GM12873 (cell line): Measurements from ENCODE around the gene SPATA25.

Experiments used
- CTCF ChIP-seq: IDR thresholded peaks from 2 replicates; pipeline ENCODE4 v1.5.1; 2012; ENCODE audit warnings: low read depth, mild to moderate bottlenecking, moderate library complexity, low read length, control low read depth; ENCODE audit not compliant: insufficient read depth; ENCODE audit errors: missing control alignments

SPATA25 gene

GRCh38 chr20:45925821-45926506 is 38.5 kb upstream of the SPATA25 start:
- TF ChIP-seq CTCF = no peak

DNA sequence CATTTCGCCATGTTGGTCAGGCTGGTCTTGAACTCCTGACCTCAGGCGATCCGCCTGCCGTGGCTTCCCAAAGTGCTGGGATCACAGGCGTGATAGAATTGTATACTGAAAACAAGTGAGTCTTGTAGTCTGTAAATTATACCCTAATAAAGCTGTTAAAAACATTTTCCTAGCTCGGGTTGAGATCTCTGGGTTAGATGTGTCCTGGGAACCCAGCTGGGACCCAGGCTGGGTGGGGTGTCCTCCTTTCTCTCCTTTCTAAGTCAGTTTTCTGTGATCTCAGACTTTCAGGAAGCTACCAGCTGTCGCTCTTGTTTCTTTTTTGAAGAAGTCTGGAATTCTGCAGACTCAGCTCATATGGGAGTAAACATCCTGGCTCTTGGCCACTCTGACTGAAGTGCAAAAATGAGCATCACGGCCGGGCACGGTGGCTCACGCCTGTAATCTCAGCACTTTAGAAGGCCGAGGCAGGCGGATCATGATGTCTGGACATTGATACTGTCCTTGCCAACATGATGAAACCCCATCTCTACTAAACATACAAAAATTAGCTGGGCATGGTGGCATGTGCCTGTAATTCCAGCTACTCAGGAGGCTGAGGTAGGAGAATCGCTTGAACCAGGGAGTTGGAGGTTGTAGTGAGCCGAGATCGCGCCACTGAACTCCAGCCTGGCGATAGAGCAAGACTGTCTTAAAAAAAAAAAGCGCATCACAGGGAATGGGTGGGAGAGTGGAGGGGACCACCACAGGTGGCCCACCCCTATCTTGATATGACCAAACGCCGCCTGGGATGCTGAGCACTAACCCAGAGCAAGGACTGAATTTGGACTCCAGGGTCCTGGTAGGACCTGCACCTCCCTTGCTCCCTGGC is 37.2 kb upstream of the SPATA25 start:
- no peak for TF ChIP-seq CTCF

GRCh38 chr20:45921337-45922189 is 34.1 kb upstream of the SPATA25 start:
- TF ChIP-seq CTCF = no peak

DNA sequence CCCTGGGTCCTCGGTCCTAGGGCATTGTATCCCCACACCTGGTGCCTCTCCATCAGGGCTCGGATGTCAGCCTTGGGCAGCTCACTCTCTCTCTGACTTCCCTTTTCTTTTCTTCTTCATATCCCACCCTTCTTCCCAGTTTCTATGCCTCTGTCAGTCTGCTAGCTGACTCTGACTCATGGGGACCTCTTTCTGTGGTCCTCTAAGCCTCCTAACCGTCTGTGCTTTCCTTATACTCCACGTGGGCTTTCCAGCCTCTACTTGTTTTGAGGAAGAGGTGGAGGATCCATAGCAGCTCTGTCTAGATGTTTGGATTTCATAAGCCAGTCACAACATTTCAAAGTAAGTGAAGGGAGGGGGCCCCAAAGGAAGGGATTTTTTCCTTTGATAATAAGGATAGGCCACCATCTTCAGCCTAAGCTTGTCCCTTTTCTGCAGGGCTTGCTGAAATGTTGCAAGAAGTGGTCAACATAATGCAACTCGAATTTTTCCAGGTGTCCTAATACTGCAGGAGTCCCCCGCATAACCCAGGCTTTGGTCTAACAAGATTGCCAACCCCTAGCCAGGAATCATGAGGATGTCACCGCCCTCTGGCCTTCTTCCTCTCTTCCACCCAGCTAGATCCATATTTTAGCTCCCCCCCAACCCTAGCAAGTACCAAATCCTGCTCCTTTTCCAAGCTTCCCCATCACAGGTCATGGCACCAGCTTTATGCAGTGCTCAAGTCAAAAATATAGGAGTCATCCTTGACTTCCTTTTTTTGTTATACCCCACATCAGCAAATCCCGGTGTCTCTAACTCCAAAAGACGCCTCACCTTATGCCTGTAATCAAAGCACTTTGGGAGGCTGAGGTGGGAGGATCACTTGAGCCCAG is 33.3 kb upstream of the SPATA25 start:
- no peak for TF ChIP-seq CTCF

DNA sequence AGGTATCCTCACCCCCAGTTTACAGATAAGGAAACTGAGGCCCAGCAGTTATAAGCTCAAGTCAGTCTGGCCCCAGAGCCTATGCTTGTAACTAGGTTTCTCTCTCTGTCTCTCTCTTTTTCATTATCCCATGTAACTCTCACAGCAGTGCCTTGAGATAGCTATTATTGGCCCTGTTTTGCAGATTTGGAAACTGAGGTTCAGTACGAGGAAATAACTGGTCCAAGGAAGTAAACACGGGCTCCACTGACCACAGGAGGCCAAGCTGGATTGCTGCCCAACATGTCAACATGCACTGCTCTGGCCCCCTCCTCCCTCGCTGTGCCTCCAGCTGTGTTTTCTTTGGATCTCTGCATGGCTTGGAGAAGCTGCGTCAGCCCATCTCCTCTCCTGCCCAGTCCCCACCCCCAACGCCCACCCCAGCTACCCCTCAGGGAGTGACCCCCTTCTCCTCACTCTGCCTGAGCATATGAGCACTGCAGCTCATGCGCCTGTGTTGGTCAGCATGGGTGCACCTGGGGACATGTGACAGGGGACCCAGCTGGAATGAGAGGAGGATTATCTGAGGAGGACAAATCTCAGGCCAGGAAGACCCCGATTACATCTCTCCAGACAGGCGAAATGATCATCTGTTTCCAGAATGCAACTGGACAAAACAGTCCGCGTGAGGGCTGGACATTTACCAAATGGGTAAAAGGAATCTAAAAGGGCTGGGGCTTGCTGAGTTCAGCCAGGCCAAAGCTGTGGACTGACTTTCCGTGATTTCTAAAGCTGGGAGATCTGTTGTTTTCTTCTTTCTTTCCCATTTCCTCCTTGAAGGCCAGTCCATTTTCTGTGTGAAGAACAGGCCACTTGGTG is 32.3 kb upstream of the SPATA25 start:
- TF ChIP-seq CTCF = no peak
